Breast epithelium (tissue), 4 donors: Measurements from ENCODE around the gene DMRT1. TPM values are rescaled to one million over a fixed set of nuclear protein-coding genes. Genes with fewer than 3 reads are reported as not detected.

Source experiments
- DNase-seq, 2 donors: peaks; one replicate each; pipeline ENCODE4 v3.0.0-alpha.2; 2019; ENCODE audit warnings: low spot score in 2 of 2
- H3K27ac ChIP-seq, 2 donors: fragments of 200-600 bp; sonication (generic) in 1 of 2; one replicate each; pipeline ENCODE4 v1.5.1; 2016 to 2019; ENCODE audit warnings: mild to moderate bottlenecking in 1 of 2
- H3K27me3 ChIP-seq, 2 donors: fragments of 200-600 bp; sonication (generic) in 1 of 2; one replicate each; pipeline versions ENCODE4 v1.5.1 to v1.6.0; 2017 to 2019; ENCODE audit warnings: control low read depth in 1 of 2, mild to moderate bottlenecking in 1 of 2
- H3K36me3 ChIP-seq: fragments of 200-600 bp; one replicate; pipeline ENCODE4 v1.5.1; 2019
- H3K4me1 ChIP-seq, 2 donors: fragments of 200-600 bp; sonication (generic); one replicate each; pipeline ENCODE4 v1.5.1; 2016 to 2019; ENCODE audit warnings: control low read depth in 1 of 2
- H3K4me3 ChIP-seq, 3 donors: fragments of 200-600 bp; sonication (generic); 1 replicate in 2 of 3; 2 replicates in 1 of 3; pipeline ENCODE4 v1.5.1; 2016 to 2019; ENCODE audit warnings: mild to moderate bottlenecking in 3 of 3, moderate library complexity in 2 of 3
- H3K9me3 ChIP-seq, 2 donors: fragments of 200-600 bp; sonication (generic) in 1 of 2; one replicate each; pipeline ENCODE4 v1.5.1; 2016 to 2019; ENCODE audit warnings: control low read depth in 1 of 2
- POLR2A ChIP-seq: fragments of 450-650 bp; IDR thresholded peaks from one replicate; pipeline ENCODE4 v1.6.1; 2016; ENCODE audit warnings: antibody characterized with exemption, mild to moderate bottlenecking, moderate library complexity
- POLR2AphosphoS5 ChIP-seq, 3 donors: sonication (generic); formaldehyde crosslinking; IDR thresholded peaks; one replicate each; pipeline ENCODE4 v1.6.1; 2017; ENCODE audit warnings: antibody characterized with exemption in 3 of 3
- intact Hi-C: fragments of 100-400 bp; cut with DNase I; formaldehyde crosslinking; loops from one replicate; pipeline ENCODE4 v1.15.1; 2023; ENCODE audit warnings: low total_unique reads
- total RNA-seq, 3 donors: library from RNA; depleted of rRNA; stranded (reverse); fragments of >200 nt; gene quantifications; one replicate each; pipeline ENCODE4 v1.1.0, GENCODE V29; 2016
- TF ChIP-seq, protein P1 (sequence below), 3 donors: fragments of 450-650 bp; IDR thresholded peaks; one replicate each; pipeline ENCODE4 v1.5.1; 2016 to 2017; ENCODE audit warnings: antibody characterized with exemption in 3 of 3, mild to moderate bottlenecking in 3 of 3, moderate library complexity in 3 of 3

Gene DMRT1
- total RNA-seq, 3 donors from 2014 or later, result not detected

DNA sequence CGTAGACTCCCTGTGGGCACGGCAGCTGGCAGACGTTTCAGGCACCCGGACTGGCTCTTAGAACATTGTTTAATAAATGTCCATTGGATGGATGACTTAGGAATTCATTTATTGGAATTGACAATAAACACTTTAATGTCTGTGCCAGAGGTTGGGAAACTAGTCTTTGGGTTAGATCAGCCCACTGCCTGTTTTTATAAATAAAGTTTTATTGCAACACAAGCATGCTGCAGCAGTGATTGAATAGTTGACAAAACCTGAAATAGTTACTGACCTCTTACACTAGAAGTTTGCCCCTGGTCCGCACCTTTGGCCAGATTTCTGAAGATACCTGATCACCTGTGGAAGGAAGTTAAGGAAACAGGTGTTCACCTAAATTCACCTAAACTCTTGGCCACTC lies 51.6 kb downstream of the DMRT1 start:
- no peaks in the 10 kb centered on the region for H3K9me3 ChIP-seq
- no peak for DNase-seq
- H3K4me3 ChIP-seq, result no peak overlapping the region
- intact Hi-C loops, result loop anchor here (5.0 kb wide), 1 partner anchor 1464 kb away; no protein-coding TSS in a partner anchor
- no peaks in the 10 kb centered on the region for H3K36me3 ChIP-seq
- no peak overlapping the region for H3K27ac ChIP-seq
- no peaks in the 10 kb centered on the region for H3K27me3 ChIP-seq
- no peaks in the 10 kb centered on the region for H3K4me1 ChIP-seq
- no peak for TF ChIP-seq POLR2AphosphoS5 (IDR thresholded peaks at IDR 0.05)
- TF ChIP-seq POLR2A, result no peak
- TF ChIP-seq, protein P1, sequence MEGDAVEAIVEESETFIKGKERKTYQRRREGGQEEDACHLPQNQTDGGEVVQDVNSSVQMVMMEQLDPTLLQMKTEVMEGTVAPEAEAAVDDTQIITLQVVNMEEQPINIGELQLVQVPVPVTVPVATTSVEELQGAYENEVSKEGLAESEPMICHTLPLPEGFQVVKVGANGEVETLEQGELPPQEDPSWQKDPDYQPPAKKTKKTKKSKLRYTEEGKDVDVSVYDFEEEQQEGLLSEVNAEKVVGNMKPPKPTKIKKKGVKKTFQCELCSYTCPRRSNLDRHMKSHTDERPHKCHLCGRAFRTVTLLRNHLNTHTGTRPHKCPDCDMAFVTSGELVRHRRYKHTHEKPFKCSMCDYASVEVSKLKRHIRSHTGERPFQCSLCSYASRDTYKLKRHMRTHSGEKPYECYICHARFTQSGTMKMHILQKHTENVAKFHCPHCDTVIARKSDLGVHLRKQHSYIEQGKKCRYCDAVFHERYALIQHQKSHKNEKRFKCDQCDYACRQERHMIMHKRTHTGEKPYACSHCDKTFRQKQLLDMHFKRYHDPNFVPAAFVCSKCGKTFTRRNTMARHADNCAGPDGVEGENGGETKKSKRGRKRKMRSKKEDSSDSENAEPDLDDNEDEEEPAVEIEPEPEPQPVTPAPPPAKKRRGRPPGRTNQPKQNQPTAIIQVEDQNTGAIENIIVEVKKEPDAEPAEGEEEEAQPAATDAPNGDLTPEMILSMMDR (IDR thresholded peaks at IDR 0.05), result no peak

DNA sequence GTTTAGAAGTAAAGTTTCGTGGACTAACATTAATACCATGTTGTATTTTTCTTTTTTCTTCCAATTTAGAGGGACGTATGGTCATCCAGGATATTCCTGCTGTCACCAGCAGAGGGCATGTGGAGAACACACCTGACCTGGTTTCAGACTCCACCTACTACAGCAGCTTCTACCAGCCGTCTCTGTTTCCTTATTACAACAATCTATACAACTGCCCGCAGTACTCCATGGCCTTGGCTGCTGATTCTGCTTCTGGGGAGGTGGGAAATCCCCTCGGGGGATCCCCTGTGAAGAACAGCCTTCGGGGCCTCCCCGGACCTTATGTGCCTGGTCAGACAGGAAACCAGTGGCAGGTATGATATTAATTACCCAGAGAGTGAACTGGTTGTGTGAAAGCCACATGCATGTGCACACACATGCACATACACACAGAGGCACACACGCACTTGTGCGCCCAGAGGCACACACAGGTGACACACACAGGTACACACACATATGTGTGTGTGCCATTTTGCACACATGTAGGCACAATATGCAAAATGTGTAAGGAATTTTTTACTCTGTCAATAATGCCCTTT lies 52.4 kb downstream of the DMRT1 start:
- no peaks in the 10 kb centered on the region for H3K4me1 ChIP-seq
- peak overlapping the region in 1 of 3 donors; percentile 26 for H3K4me3 ChIP-seq
- no peaks in the 10 kb centered on the region for H3K9me3 ChIP-seq
- H3K27ac ChIP-seq, result no peak overlapping the region
- H3K27me3 ChIP-seq, result no peaks in the 10 kb centered on the region
- no peaks in the 10 kb centered on the region for H3K36me3 ChIP-seq
- peak in 1 of 2 donors; percentile 37 for DNase-seq
- intact Hi-C loops, result loop anchor here (5.0 kb wide), 1 partner anchor 1463 kb away; no protein-coding TSS in a partner anchor
- TF ChIP-seq, protein P1 (IDR thresholded peaks at IDR 0.05), result peak; percentile 78 to 86 (median 86)
- no peak for TF ChIP-seq POLR2A

DNA sequence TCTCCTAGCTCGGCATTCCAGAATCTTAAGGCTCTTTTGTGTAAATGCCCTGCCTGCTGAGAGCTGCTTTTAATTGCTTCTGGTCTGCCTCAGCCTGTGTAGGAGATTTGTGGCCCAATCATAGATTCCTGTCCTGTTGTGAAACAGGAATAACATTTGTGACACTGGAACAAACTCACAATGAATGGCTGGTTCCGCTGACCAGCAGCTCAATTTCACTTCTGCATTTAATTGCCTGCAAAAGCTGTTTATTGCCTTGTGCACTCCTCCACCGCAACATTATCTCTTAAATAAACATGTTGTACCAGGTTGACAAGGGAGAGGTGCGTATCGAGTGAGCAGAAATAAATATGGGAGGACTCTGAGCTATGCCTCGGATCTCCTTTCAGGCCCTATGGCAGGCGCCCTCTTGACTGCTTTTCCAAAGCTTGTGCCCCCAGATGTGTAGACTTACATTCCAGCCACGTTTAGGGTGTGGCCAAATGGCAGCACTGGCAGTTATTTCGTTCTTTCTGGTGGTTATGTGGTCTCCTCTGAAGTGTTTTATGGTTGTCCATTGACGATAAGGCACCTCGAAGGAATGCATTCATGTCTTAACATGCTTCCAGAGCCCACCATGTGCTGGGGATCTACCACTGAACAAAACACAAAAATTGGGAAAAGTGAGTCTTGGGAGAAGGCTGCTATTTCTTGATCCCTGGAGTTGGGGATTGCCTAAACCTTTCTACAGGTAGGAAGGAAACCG lies 58.1 kb downstream of the DMRT1 start:
- no peak for DNase-seq
- intact Hi-C loops, result no loop called here
- Histone ChIP-seq H3K4me3 (no peak overlapping the region), H3K27me3 (peaks cover 0 to 5% of the 10 kb centered on the region in 2 donors), H3K4me1 (no peaks in the 10 kb centered on the region), H3K9me3 (no peaks in the 10 kb centered on the region), H3K36me3 (no peaks in the 10 kb centered on the region), H3K27ac (no peak overlapping the region)
- TF ChIP-seq POLR2A (no peak), POLR2AphosphoS5 (IDR thresholded peaks at IDR 0.05) (no peak)
- TF ChIP-seq, protein P1 (IDR thresholded peaks at IDR 0.05), result no peak

DNA sequence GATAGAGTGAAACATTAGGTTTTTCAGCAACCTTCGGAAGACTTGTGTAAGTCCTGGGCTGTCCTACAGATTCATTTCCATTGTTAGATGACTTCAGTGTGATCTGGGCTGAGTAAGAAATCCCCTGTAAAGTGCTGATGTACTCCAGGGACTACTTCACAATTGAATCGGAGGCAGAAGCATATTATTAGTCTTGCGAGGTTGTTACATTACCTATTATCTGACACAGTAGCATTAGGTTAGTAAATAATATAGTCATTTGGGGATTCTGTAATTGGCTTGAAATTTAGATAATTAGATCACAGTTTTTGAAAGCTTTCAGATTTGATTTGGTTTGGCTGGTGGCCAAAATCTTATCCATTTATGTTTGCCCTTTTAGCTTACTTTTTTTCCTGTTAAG lies 62.4 kb downstream of the DMRT1 start:
- TF ChIP-seq, protein P1 (IDR thresholded peaks at IDR 0.05), result no peak
- no peak for TF ChIP-seq POLR2AphosphoS5 (IDR thresholded peaks at IDR 0.05)
- TF ChIP-seq POLR2A, result no peak
- H3K9me3 ChIP-seq, result no peaks in the 10 kb centered on the region
- no peak overlapping the region for H3K27ac ChIP-seq
- no peak for DNase-seq
- no peaks in the 10 kb centered on the region for H3K36me3 ChIP-seq
- H3K4me1 ChIP-seq, result no peaks in the 10 kb centered on the region
- H3K4me3 ChIP-seq, result no peak overlapping the region
- H3K27me3 ChIP-seq, result peaks cover 0 to 35% of the 10 kb centered on the region in 2 donors
- intact Hi-C loops, result no loop called here

- TF ChIP-seq, protein P1 (IDR thresholded peaks at IDR 0.05), result no peak
- peaks cover 0 to 43% of the 10 kb centered on the region in 2 donors for H3K27me3 ChIP-seq
- no peaks in the 10 kb centered on the region for H3K9me3 ChIP-seq
- no peaks in the 10 kb centered on the region for H3K36me3 ChIP-seq
- H3K4me1 ChIP-seq, result no peaks in the 10 kb centered on the region
- H3K4me3 ChIP-seq, result no peak overlapping the region
- DNase-seq, result no peak
- intact Hi-C loops, result no loop called here
- H3K27ac ChIP-seq, result no peak overlapping the region
Measured at GRCh38 chr9:905906-906305, 64.4 kb downstream of the DMRT1 start.
